GM18502 (cell line): ENCODE data around the gene CASP10.

Experiments used
- ATAC-seq: cut with Tn5 transposase; IDR thresholded peaks from one replicate; pipeline ENCODE4 v1.9.1; 2021; ENCODE audit warnings: mild to moderate bottlenecking; ENCODE audit not compliant: unreplicated experiment, poor library complexity

The CASP10 gene

GRCh38 chr2:201255408-201256033 is 72.6 kb downstream of the CASP10 start:
- no peak for ATAC-seq

- ATAC-seq = no peak
Measured at GRCh38 chr2:201256082-201256481, 73.1 kb downstream of the CASP10 start.

- peak; percentile 53 for ATAC-seq
Measured at GRCh38 chr2:201257381-201257955, 74.5 kb downstream of the CASP10 start.

- ATAC-seq = peak; percentile 73
Measured at GRCh38 chr2:201257956-201258665, 75.2 kb downstream of the CASP10 start.

- peak; percentile 16 for ATAC-seq
Measured at GRCh38 chr2:201258666-201259615, 76.0 kb downstream of the CASP10 start.

GRCh38 chr2:201260302-201260800 is 77.4 kb downstream of the CASP10 start, which contains the start of gene CASP8:
TSS of gene CASP8 (plus strand) at chr2:201260536. CDS start at chr2:201266487, 5,951 bp downstream.
- peak; percentile 23 for ATAC-seq

GRCh38 chr2:201261471-201261870 is 78.5 kb downstream of the CASP10 start:
- ATAC-seq = no peak

GRCh38 chr2:201261906-201262305 is 79.0 kb downstream of the CASP10 start:
- ATAC-seq = no peak

- ATAC-seq = no peak
Measured at GRCh38 chr2:201262718-201263117, 79.8 kb downstream of the CASP10 start.

- no peak for ATAC-seq
Measured at GRCh38 chr2:201263779-201264178, 80.8 kb downstream of the CASP10 start.

- ATAC-seq = no peak
Measured at GRCh38 chr2:201264472-201265173, 81.7 kb downstream of the CASP10 start.

GRCh38 chr2:201266629-201267028 is 83.7 kb downstream of the CASP10 start:
- ATAC-seq = no peak

GRCh38 chr2:201267278-201268030 is 84.5 kb downstream of the CASP10 start:
- no peak for ATAC-seq

GRCh38 chr2:201269764-201270163 is 86.8 kb downstream of the CASP10 start:
- no peak for ATAC-seq

GRCh38 chr2:201270293-201271001 is 87.5 kb downstream of the CASP10 start:
- ATAC-seq = no peak

- ATAC-seq = no peak
Measured at GRCh38 chr2:201271917-201272316, 89.0 kb downstream of the CASP10 start.

- ATAC-seq = no peak
Measured at GRCh38 chr2:201273330-201273983, 90.5 kb downstream of the CASP10 start.

GRCh38 chr2:201275069-201275468 is 92.1 kb downstream of the CASP10 start:
- no peak for ATAC-seq
